Cardiac septum (tissue), 1 donor: ENCODE results near the gene CRYZ. TPM values are rescaled to one million over a fixed set of nuclear protein-coding genes. Genes with fewer than 3 reads are reported as not detected.
"Not testable (repeated sequence)": the region's sequence is repeated elsewhere in the genome, so short reads cannot be mapped to it uniquely, and the experiment has no call there.

Experiments
- DNase-seq: peaks from one replicate; pipeline ENCODE4 v3.0.0-alpha.2; 2020; ENCODE audit warnings: low spot score
- intact Hi-C: fragments of 100-400 bp; cut with DNase I; formaldehyde crosslinking; loops from one replicate; pipeline ENCODE4 v1.14.0; 2022
- total RNA-seq: library from RNA; stranded (reverse); fragmentation: NEBNext Ultra II Directional; extraction: Animal tissue kit (Norgen Biotek cat#: 25700); gene quantifications from one replicate; pipeline ENCODE4 v1.2.1, GENCODE V29; 2021
- donor health status: DM: no; HTN: no; CAD: no.

The CRYZ gene
- total RNA-seq, 1 donor from 2014 or later: 31.0 TPM

- no peak for DNase-seq
- intact Hi-C loops: no loop called here
These were observed 43.1 kb downstream of the CRYZ start for GRCh38 chr1:74689621-74690363.

GRCh38 chr1:74686928-74687327 is 45.9 kb downstream of the CRYZ start:
- intact Hi-C loops: no loop called here
- no peak for DNase-seq

- intact Hi-C loops: no loop called here
- no peak for DNase-seq
These were observed 48.5 kb downstream of the CRYZ start for GRCh38 chr1:74684301-74684700.

GRCh38 chr1:74683656-74684055 is 49.2 kb downstream of the CRYZ start:
- intact Hi-C loops: no loop called here
- DNase-seq: no peak

GRCh38 chr1:74681851-74682250 is 51.0 kb downstream of the CRYZ start:
- intact Hi-C loops: no loop called here
- DNase-seq: no peak

- no peak for DNase-seq
- intact Hi-C loops: no loop called here
These were observed 51.4 kb downstream of the CRYZ start for GRCh38 chr1:74681449-74681848.

- intact Hi-C loops: no loop called here
- no peak for DNase-seq
These were observed 51.8 kb downstream of the CRYZ start for GRCh38 chr1:74681001-74681400.

- no peak for DNase-seq
- intact Hi-C loops: no loop called here
These were observed 53.0 kb downstream of the CRYZ start for GRCh38 chr1:74679811-74680210.

GRCh38 chr1:74677926-74678325 is 54.9 kb downstream of the CRYZ start:
- intact Hi-C loops: no loop called here
- DNase-seq: no peak

GRCh38 chr1:74674278-74675048 is 58.4 kb downstream of the CRYZ start:
- intact Hi-C loops: no loop called here
- DNase-seq: no peak

- intact Hi-C loops: no loop called here
- DNase-seq: no peak
These were observed 59.3 kb downstream of the CRYZ start, which contains the start of gene ERICH3 for GRCh38 chr1:74673351-74674111. ERICH3 (minus strand) TSS chr1:74673792; CDS start chr1:74673519, 273 bp downstream.

GRCh38 chr1:74670866-74671265 is 62.0 kb downstream of the CRYZ start:
- intact Hi-C loops, DNase-seq: not testable (repeated sequence)

Other genes with a start within 250 kb of the CRYZ start
- gene LRRC53, start 220.4 kb downstream of the CRYZ start, total RNA-seq: not detected
- gene ERICH3, start 59.3 kb downstream of the CRYZ start, total RNA-seq: 0.11 TPM
- gene TYW3, start 102 bp upstream of the CRYZ start, total RNA-seq: 24.4 TPM